Left kidney (tissue), 8 donors: ENCODE data around the gene TGM6. TPM values are rescaled to one million over a fixed set of nuclear protein-coding genes. Genes with fewer than 3 reads are reported as not detected.

Experiments
- DNase-seq: peaks from one replicate; pipeline ENCODE4 v3.0.0-alpha.2; 2013
- long read RNA-seq, 8 donors: transcript quantifications; one replicate each; lab custom pipeline, GENCODE V29; 2026
- polyA plus RNA-seq: library from polyadenylated mRNA; unstranded; fragments of 120-200 nt; gene quantifications from one replicate; pipeline ENCODE4 v1.2.1, GENCODE V29; 2013; ENCODE audit not compliant: insufficient read length

TGM6 gene
- not detected for polyA plus RNA-seq
- long read RNA-seq, donor 1, result 0 reads
- long read RNA-seq, donor 2, result 0 reads
- long read RNA-seq, donor 3, result 0 reads
- long read RNA-seq, donor 4, result 0 reads
- long read RNA-seq, donor 5, result 0 reads
- long read RNA-seq, donor 6, result 0 reads
- long read RNA-seq, donor 7, result 0 reads
- long read RNA-seq, donor 8, result 0 reads

DNA sequence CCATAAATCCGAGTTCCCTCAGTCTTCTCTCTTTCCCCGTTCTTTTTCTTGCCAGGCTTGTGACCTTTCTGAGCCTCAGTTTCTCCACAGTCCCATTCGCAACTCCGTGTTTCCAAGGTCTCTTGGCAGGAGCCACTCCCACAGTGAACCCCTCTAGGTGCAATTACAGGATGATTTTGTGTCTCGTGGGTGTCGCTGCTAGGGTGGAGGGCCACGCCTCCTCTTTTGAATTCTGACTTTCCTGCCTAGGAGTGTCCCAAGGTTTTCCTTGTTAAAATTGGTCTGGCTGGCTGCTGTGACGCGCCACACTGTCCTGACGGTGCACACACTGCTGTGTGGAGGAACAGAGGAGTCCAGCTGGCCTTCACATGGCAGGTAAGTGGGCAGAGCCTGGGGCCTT is at the start of gene TGM6:
Gene TGM6, plus strand, starts transcription at position 301 of the 400 bp plus-strand sequence. Its CDS starts 68 bp downstream, at position 369.
- DNase-seq, result no peak

- no peak for DNase-seq
Measured at GRCh38 chr20:2331106-2331505, 49.6 kb upstream of the TGM6 start.

DNA sequence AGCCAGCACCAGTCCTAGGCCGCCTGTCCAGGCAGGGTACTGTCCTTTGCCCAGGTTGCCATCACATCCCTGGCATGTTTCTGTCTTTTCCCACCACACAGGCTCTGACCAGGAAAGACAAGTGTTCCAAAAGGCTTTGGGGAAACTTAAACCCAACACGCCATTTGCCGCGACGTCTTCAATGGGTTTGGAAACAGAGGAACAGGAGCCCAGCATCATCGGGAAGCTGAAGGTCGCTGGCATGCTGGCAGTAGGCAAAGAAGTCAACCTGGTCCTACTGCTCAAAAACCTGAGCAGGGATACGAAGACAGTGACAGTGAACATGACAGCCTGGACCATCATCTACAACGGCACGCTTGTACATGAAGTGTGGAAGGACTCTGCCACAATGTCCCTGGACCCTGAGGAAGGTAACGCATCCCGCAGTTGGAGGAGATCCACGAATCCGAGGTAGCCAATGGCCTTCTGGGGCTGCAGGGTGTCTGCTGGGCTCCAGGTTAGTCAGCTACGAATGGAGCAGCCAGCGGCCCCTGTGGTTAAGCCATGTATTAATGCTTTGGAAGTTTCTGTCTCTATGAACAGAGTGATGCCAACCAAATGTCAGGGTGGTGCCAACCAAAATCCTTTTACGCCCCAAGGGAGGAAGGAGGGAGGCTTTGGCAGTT is 48.7 kb upstream of the TGM6 start:
- no peak for DNase-seq

GRCh38 chr20:2332711-2333110 is 48.0 kb upstream of the TGM6 start:
- no peak for DNase-seq

GRCh38 chr20:2333821-2334220 is 46.9 kb upstream of the TGM6 start:
- DNase-seq, result no peak

DNA sequence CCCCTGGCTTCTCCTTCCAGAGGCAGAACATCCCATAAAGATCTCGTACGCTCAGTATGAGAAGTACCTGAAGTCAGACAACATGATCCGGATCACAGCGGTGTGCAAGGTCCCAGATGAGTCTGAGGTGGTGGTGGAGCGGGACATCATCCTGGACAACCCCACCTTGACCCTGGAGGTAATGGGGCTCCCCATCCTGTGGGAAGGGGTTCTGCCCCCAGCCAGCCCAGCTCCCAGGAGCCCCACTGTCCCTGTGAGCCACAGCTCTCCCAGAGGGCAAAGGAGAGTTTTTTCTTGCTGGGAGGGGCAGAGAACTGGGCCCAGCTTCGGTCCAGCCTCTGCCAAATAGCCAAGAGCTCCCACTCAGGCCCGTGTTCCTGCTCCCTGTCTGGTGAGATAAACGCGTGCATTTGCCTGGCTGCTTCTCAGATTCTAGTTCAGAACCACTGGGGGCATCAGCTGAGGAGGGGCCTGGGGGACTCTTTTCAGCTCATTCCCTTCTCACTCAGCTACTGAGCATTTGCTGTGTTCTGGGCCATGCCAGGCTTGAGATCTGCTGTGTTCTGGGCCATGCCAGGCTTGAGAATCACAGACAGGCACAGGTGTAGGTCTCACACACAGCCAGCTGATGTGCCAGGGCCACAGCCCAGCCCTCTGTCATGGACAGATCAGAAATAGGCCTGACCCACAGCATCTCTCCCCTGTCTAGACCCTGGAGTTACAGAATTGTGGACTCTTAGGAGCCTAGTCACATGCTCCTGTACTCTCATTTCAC is 45.4 kb upstream of the TGM6 start:
- DNase-seq, result no peak

GRCh38 chr20:2336471-2336870 is 44.2 kb upstream of the TGM6 start:
- no peak for DNase-seq

- no peak for DNase-seq
Measured at GRCh38 chr20:2337142-2337541, 43.6 kb upstream of the TGM6 start.

DNA sequence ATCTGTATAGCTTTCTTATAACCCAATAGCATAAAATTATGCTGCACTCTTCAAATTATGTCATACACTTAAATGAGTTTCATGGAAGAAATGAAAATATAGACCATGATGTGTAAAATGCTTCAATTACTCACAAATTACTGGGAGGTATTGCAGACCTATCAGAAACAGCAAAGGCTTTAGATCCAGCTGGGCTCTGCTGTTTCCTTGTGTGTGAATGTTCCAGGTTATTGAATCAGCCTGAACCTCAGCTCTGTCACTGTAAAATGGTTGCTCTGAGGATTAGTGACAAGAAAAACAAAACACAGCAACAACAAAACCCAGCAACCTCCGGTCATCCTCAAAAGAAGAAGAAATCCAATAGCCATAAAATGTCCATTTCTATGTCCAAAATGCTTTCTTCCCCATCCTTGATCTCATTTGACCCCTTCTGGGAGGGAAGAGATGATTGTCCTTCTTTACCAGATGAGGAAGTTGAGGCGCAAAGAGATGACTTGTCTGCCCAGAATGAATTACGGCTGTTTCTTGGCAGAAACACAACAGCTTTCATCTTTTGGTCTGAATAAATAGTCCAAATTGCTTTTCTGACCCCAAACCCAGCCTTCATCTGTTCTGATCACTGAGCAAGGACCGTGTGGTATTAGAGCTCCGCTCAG is 42.2 kb upstream of the TGM6 start:
- DNase-seq, result peak; percentile 32

GRCh38 chr20:2340136-2340535 is 40.6 kb upstream of the TGM6 start:
- no peak for DNase-seq

GRCh38 chr20:2340823-2341222 is 39.9 kb upstream of the TGM6 start:
- DNase-seq, result no peak

DNA sequence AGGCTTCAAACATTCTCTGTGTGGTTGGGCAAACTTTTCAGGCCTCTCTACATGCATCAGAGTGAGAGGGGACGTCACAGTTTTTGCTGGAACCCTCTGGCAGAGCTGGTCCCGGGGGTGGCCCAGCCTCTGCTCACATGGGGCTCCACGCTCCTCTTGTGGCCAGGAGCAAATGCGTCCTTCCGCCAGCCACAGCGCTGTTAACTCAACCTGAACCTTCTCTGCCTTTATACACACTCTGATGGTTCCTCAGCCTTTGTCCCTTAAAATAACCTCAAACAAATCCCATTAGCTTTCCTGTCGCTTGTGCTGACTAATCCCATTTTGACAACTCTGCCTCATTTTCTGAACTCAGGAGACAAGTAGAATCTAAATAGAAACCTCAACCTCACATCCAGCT is 39.4 kb upstream of the TGM6 start:
- no peak for DNase-seq

- no peak for DNase-seq
Measured at GRCh38 chr20:2342243-2342642, 38.5 kb upstream of the TGM6 start.

- DNase-seq, result no peak
Measured at GRCh38 chr20:2346188-2346587, 34.5 kb upstream of the TGM6 start.

DNA sequence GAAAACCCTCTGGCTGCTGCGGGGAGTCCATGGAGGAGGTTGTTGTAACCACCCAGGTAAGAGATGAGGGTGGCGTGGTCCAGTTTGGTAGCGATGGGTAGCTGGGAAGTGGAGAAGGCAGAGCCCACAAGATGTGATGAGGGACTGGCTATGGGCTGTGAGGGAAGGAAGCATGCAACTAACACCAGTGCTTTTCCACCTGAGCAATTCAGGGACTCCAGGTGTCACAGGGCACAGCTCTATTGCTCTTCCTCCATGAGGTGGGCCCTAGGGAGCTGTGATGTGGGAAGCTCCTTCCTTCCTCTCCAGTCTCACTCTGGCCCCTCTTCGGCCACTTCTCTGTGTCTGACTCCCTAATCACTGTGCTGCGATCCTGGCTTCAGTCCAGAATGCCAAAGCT is 32.4 kb upstream of the TGM6 start:
- DNase-seq, result no peak

- no peak for DNase-seq
Measured at GRCh38 chr20:2349801-2350200, 30.9 kb upstream of the TGM6 start.

GRCh38 chr20:2350606-2351005 is 30.1 kb upstream of the TGM6 start:
- DNase-seq, result no peak

DNA sequence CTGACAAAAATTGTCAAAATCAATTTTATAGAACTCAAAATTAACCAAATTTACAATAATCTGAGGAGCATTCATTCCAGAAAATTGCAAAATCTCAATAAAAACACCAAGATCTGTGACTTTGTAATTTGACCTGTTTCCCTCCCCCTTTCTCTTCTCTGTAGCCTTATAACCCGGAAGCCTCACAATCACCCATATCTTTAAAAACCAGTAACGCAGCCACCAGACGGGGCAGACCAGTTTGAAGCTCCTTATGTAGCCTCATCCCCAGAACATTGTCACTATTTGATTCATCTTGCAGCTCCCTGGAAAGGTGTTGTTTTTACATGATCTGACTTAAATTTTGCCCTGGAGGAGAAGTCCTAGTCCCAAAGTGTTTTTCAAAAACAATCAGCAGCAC is 27.5 kb upstream of the TGM6 start:
- DNase-seq, result no peak

DNA sequence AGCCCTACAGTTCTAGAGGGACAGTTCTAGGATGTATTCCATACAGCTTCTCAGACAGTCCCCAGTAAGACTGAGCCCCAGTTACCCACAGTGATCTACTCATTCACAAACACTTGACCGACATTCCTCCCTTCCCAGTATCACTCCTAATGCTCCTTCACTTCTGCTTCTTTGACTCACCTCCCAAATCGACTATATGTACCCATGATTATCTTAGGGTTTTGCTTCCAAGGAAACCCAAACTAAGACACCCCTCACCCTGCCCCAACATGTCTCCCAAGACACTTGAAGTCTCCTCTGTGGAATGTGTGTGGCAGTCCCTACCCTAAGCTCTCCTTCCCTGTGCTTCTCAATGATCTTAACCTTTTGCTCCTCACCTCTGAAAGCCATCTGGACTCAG is 23.6 kb upstream of the TGM6 start:
- DNase-seq, result no peak

- no peak for DNase-seq
Measured at GRCh38 chr20:2358006-2358405, 22.7 kb upstream of the TGM6 start.

DNA sequence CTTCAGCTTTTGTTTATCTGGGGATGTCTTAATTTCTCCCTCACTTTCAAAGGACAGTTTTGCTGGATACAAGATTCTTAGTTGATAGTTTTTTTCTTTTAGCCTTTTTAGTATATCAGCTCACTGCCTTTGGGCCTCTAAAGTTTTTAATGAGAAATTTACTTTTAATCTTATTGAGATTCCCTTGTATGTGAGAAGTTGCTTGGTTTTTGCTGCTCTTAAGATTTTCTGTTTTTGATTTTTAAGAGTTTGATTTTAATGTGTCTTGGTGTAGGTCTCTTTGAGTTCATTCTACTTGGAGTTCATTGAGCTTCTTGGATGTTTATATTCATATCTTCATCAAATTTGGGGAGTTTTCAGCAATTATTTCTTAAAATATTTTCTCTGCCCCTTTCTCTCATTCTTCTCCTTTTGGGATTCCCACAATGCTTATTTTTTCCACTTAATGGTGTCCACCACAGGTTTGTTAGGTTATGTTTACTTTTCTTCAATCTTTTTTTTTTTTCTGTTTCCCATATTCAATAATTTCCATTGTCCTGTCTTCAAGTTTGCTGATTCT is 19.6 kb upstream of the TGM6 start:
- DNase-seq, result no peak

GRCh38 chr20:2363187-2363586 is 17.5 kb upstream of the TGM6 start:
- DNase-seq, result no peak

GRCh38 chr20:2363587-2363986 is 17.1 kb upstream of the TGM6 start:
- DNase-seq, result no peak
